GM21825 (cell line): ENCODE data around the gene PCDHA4.
"Not testable (repeated sequence)": the region's sequence is repeated elsewhere in the genome, so short reads cannot be mapped to it uniquely, and the experiment has no call there.

Experiments used
- ATAC-seq: cut with Tn5 transposase; IDR thresholded peaks from one replicate; pipeline ENCODE4 v1.9.1; 2021; ENCODE audit warnings: mild to moderate bottlenecking, moderate library complexity; ENCODE audit not compliant: unreplicated experiment

Gene PCDHA4

GRCh38 chr5:140806834-140807775 is at the start of gene PCDHA4:
Gene PCDHA4, plus strand, starts transcription at chr5:140807068.
- no peak for ATAC-seq

- no peak for ATAC-seq
Measured at GRCh38 chr5:140764177-140764973, 42.5 kb upstream of the PCDHA4 start.

- no peak for ATAC-seq
Measured at GRCh38 chr5:140767444-140767843, 39.4 kb upstream of the PCDHA4 start.

- no peak for ATAC-seq
Measured at GRCh38 chr5:140780512-140780911, 26.4 kb upstream of the PCDHA4 start.

- no peak for ATAC-seq
Measured at GRCh38 chr5:140785905-140786686, 20.8 kb upstream of the PCDHA4 start, which contains the start of gene PCDHA1. Gene PCDHA1, plus strand, starts transcription at chr5:140786140.

GRCh38 chr5:140787422-140787821 is 19.4 kb upstream of the PCDHA4 start:
- not testable (repeated sequence) for ATAC-seq

- ATAC-seq, result not testable (repeated sequence)
Measured at GRCh38 chr5:140787849-140788504, 18.9 kb upstream of the PCDHA4 start.

GRCh38 chr5:140791089-140791488 is 15.8 kb upstream of the PCDHA4 start:
- ATAC-seq, result no peak

- ATAC-seq, result no peak
Measured at GRCh38 chr5:140794595-140795258, 12.1 kb upstream of the PCDHA4 start, which contains the start of gene PCDHA2. Gene PCDHA2, plus strand, starts transcription at chr5:140794852.

GRCh38 chr5:140795259-140795641 is 11.6 kb upstream of the PCDHA4 start:
- ATAC-seq, result no peak

- not testable (repeated sequence) for ATAC-seq
Measured at GRCh38 chr5:140796072-140796717, 10.7 kb upstream of the PCDHA4 start.

GRCh38 chr5:140796718-140797095 is 10.2 kb upstream of the PCDHA4 start:
- ATAC-seq, result no peak

- no peak for ATAC-seq
Measured at GRCh38 chr5:140800816-140801493, 5.9 kb upstream of the PCDHA4 start, which contains the start of gene PCDHA3. Gene PCDHA3, plus strand, starts transcription at chr5:140801057.

- ATAC-seq, result no peak
Measured at GRCh38 chr5:140801494-140801841, 5.4 kb upstream of the PCDHA4 start.

- ATAC-seq, result not testable (repeated sequence)
Measured at GRCh38 chr5:140802381-140802780, 4.5 kb upstream of the PCDHA4 start.

- no peak for ATAC-seq
Measured at GRCh38 chr5:140802781-140803271, 4.0 kb upstream of the PCDHA4 start.

- not testable (repeated sequence) for ATAC-seq
Measured at GRCh38 chr5:140808241-140808888, 1.5 kb downstream of the PCDHA4 start.

GRCh38 chr5:140808889-140809291 is 2.0 kb downstream of the PCDHA4 start:
- no peak for ATAC-seq
